Measurements from ENCODE around the gene LRP5. TPM values are rescaled to one million over a fixed set of nuclear protein-coding genes. Genes with fewer than 3 reads are reported as not detected.
A peak's percentile ranks its signal among the peaks of the same experiment; 100 is the strongest.

Gene LRP5
- total RNA-seq, 1 donor from 2014 or later = 44.3 TPM

DNA sequence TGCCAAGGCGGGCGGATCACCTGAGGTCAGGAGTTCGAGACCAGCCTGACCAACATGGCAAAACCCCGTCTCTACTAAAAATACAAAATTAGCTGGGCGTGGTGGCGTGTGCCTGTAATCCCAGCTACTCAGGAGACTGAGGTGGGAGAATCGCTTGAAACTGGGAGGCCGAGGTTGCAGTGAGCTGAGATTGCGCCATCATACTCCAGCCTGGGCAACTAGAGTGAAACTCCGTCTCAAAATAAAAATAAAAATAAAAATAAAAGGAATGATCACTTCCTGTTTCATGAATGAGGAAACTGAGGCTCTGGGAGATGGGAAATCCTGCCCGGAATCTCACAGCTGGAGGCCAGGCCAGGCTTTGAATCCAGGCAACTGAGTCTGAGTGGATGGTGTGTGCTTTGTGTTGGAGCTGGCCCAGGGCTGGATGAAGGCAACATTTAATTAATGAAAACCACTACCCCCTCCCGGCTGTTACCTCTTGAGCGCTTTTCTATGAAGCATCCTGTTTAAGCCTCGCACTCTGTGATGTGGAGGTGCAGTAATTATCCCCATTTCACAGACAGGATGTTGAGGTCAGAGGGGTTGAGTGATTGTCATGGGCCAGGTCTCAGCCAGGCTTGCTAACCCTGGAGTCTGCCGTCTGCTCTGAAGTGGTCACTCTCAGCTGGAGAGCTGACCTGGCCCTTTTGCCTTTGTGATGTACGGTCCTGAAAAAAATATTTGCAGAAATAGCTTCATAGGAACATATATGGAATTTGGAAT lies 27.8 kb downstream of the LRP5 start:
- TF ChIP-seq, protein P1, sequence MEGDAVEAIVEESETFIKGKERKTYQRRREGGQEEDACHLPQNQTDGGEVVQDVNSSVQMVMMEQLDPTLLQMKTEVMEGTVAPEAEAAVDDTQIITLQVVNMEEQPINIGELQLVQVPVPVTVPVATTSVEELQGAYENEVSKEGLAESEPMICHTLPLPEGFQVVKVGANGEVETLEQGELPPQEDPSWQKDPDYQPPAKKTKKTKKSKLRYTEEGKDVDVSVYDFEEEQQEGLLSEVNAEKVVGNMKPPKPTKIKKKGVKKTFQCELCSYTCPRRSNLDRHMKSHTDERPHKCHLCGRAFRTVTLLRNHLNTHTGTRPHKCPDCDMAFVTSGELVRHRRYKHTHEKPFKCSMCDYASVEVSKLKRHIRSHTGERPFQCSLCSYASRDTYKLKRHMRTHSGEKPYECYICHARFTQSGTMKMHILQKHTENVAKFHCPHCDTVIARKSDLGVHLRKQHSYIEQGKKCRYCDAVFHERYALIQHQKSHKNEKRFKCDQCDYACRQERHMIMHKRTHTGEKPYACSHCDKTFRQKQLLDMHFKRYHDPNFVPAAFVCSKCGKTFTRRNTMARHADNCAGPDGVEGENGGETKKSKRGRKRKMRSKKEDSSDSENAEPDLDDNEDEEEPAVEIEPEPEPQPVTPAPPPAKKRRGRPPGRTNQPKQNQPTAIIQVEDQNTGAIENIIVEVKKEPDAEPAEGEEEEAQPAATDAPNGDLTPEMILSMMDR (conservative IDR thresholded peaks at IDR 0.05) = no peak
- Mint-ChIP-seq H3K27me3 (ENCODE audit: low read depth) (no peaks in the 10 kb centered on the region), H3K27ac (ENCODE audit: unreplicated experiment) (no peak overlapping the region), H3K4me3 (no peak overlapping the region), H3K9me3 (no peaks in the 10 kb centered on the region), H3K4me1 (peaks cover 22% of the 10 kb centered on the region), H3K36me3 (ENCODE audit: low read depth) (no peaks in the 10 kb centered on the region)
- no peak for DNase-seq (ENCODE audit: low read depth, low spot score)

DNA sequence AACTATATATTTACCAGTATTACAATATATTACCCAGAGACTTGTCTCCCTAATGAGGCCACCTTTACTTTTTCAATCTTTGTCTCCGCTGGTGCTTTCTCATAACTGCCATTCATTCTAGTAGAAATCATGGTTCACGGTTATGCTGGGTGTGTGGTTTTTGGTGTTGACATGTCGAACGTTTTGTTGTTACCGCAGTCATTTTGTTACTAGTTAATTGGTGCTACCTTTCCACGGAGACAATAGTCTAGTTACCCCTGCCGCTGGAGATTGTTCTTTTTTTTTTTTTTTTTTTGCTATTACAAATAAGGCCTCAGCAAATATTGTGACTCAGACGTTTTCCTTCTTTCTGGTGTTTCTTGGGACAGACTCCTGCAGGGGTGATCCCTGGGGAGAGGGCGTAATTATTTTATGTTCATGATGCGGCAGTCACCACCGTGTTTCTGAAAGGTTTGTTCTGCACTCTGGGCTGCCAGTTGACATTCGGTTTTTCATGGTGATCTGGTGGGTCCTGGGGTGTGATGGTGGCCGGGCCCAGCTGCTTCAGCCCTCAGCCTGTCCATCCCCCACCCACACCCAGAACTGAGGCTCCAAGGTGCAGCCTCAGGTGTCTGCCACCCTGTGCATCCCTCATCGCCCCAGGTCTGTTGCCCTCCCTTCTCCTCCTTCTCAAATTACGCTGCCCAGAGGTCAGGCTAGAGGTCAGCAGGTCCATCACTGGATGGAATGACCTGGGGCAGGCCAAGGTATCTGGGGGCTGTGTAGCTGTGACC lies 28.6 kb downstream of the LRP5 start:
- Mint-ChIP-seq H3K36me3 (ENCODE audit: low read depth) (peaks cover 4% of the 10 kb centered on the region), H3K27ac (ENCODE audit: unreplicated experiment) (peak overlapping the region; percentile 40), H3K27me3 (ENCODE audit: low read depth) (no peaks in the 10 kb centered on the region), H3K9me3 (no peaks in the 10 kb centered on the region), H3K4me3 (no peak overlapping the region), H3K4me1 (peaks cover 22% of the 10 kb centered on the region)
- TF ChIP-seq, protein P1 (conservative IDR thresholded peaks at IDR 0.05) = no peak
- DNase-seq (ENCODE audit: low read depth, low spot score) = no peak

DNA sequence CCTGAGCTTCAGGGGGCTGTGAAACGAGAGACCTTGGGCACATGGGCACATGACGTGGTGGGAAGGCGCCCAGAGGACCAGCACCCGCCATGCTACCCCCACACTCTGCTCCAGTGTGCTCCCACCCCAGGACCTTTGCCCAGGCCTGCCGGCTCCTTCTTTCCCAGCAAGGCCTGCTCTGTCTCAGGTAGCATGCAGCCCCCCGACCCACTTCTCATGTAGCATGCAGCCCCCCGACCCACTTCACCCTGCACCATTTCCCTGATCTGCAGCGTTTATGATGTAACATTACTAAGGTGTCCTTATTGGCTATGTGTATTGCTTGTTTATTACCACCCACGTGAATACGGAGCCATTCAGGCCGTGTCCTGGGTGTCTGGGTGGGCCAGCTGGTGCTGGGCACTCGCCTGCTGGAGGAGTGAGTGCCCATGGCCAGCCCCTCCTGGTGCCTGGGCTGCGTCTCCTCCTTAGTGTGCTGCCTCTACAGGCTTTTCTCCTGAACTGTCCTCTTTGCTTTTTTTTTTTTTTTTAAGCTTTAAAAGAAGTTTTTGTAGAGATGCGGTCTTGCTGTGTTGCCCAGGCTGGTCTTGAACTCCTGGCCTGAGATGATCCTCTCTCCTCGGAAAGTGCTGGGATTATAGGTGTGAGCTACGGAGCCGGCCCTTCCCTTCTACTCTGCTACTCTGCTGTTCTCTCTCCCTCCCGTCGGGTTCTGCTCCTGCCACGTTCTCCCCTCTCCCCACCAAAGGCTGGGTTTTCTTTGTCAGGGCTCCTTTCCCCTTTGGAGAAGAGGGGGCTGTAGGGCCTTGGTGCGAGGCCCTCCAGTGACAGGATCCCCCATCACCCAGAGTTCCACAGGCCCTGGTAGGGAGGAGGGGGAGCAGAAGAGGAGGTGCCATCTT lies 29.4 kb downstream of the LRP5 start:
- TF ChIP-seq, protein P1 (conservative IDR thresholded peaks at IDR 0.05) = peak; percentile 29
- DNase-seq (ENCODE audit: low read depth, low spot score) = no peak
- Mint-ChIP-seq H3K36me3 (ENCODE audit: low read depth) (peaks cover 4% of the 10 kb centered on the region), H3K27ac (ENCODE audit: unreplicated experiment) (no peak overlapping the region), H3K4me3 (no peak overlapping the region), H3K9me3 (no peaks in the 10 kb centered on the region), H3K4me1 (peaks cover 22% of the 10 kb centered on the region), H3K27me3 (ENCODE audit: low read depth) (no peaks in the 10 kb centered on the region)

GRCh38 chr11:68342459-68343158 lies 30.2 kb downstream of the LRP5 start:
- H3K9me3 Mint-ChIP-seq = no peaks in the 10 kb centered on the region
- H3K27me3 Mint-ChIP-seq (ENCODE audit: low read depth) = no peaks in the 10 kb centered on the region
- no peak overlapping the region for H3K27ac Mint-ChIP-seq (ENCODE audit: unreplicated experiment)
- peaks cover 4% of the 10 kb centered on the region for H3K36me3 Mint-ChIP-seq (ENCODE audit: low read depth)
- DNase-seq (ENCODE audit: low read depth, low spot score) = no peak
- TF ChIP-seq, protein P1 (conservative IDR thresholded peaks at IDR 0.05) = no peak
- H3K4me3 Mint-ChIP-seq = no peak overlapping the region
- peaks cover 22% of the 10 kb centered on the region for H3K4me1 Mint-ChIP-seq
